Stimulated activated CD4-positive, alpha-beta T cell treated with anti-CD3 and anti-CD28 coated beads, Interleukin-15, amount 100 ng/mL, for 48 hours (primary cell): ENCODE results near the gene PRKAR1A.

Experiments
- DNase-seq, 2 donors: peaks; one replicate each; pipeline ENCODE4 v3.0.0-alpha.2; 2020; ENCODE audit warnings: low read depth in 2 of 2

The PRKAR1A gene

GRCh38 chr17:68541816-68542215 lies 29.6 kb downstream of the PRKAR1A start:
- no peak for DNase-seq

GRCh38 chr17:68542698-68543463 lies 30.7 kb downstream of the PRKAR1A start:
- no peak for DNase-seq

- DNase-seq: no peak
Measured at GRCh38 chr17:68544111-68544915, 32.1 kb downstream of the PRKAR1A start.

GRCh38 chr17:68556551-68556950 lies 44.3 kb downstream of the PRKAR1A start:
- no peak for DNase-seq

- no peak for DNase-seq
Measured at GRCh38 chr17:68559316-68559715, 47.1 kb downstream of the PRKAR1A start.

- no peak for DNase-seq
Measured at GRCh38 chr17:68560966-68561720, 48.9 kb downstream of the PRKAR1A start.

GRCh38 chr17:68562736-68563135 lies 50.5 kb downstream of the PRKAR1A start:
- no peak for DNase-seq

- DNase-seq: no peak
Measured at GRCh38 chr17:68564415-68565111, 52.3 kb downstream of the PRKAR1A start.

- no peak for DNase-seq
Measured at GRCh38 chr17:68565661-68566441, 53.6 kb downstream of the PRKAR1A start.

- DNase-seq: no peak
Measured at GRCh38 chr17:68566442-68566738, 54.2 kb downstream of the PRKAR1A start.

- no peak for DNase-seq
Measured at GRCh38 chr17:68567035-68567434, 54.8 kb downstream of the PRKAR1A start.

GRCh38 chr17:68567581-68567980 lies 55.4 kb downstream of the PRKAR1A start:
- DNase-seq: no peak

- DNase-seq: no peak
Measured at GRCh38 chr17:68568581-68568980, 56.4 kb downstream of the PRKAR1A start.

GRCh38 chr17:68569346-68569745 lies 57.1 kb downstream of the PRKAR1A start:
- no peak for DNase-seq

- DNase-seq: no peak
Measured at GRCh38 chr17:68570526-68570925, 58.3 kb downstream of the PRKAR1A start.

GRCh38 chr17:68572138-68572842 lies 60.1 kb downstream of the PRKAR1A start:
- DNase-seq: no peak

GRCh38 chr17:68573338-68573737 lies 61.1 kb downstream of the PRKAR1A start:
- no peak for DNase-seq

GRCh38 chr17:68576137-68576536 lies 63.9 kb downstream of the PRKAR1A start:
- DNase-seq: no peak

GRCh38 chr17:68576811-68577496 lies 64.7 kb downstream of the PRKAR1A start:
- DNase-seq: no peak

- no peak for DNase-seq
Measured at GRCh38 chr17:68577497-68577821, 65.2 kb downstream of the PRKAR1A start.
